Heart right ventricle (tissue), 16 donors: Measurements from ENCODE around the gene PCSK5. TPM values are rescaled to one million over a fixed set of nuclear protein-coding genes. Genes with fewer than 3 reads are reported as not detected.

Experiments used
- ATAC-seq, 8 donors: fragments of 200-7000 bp; cut with Tn5 transposase; one replicate each; pipeline ENCODE4 v1.9.1; 2020; ENCODE audit warnings: mild to moderate bottlenecking in 8 of 8, moderate library complexity in 8 of 8, moderate number of reproducible peaks in 1 of 8
- DNase-seq, 2 donors: peaks; one replicate each; pipeline ENCODE4 v3.0.0-alpha.2; 2020
- H3K27ac ChIP-seq, 10 donors: fragments of 200-600 bp; sonication (generic) in 2 of 10; one replicate each; pipeline versions ENCODE4 v1.5.0 to v1.8.0; 2020 to 2022; ENCODE audit warnings: mild to moderate bottlenecking in 3 of 10
- H3K27me3 ChIP-seq, 7 donors: fragments of 200-600 bp; one replicate each; pipeline ENCODE4 v1.8.0; 2021 to 2022; ENCODE audit warnings: mild to moderate bottlenecking in 2 of 7
- H3K36me3 ChIP-seq, 9 donors: fragments of 200-600 bp; sonication (generic) in 1 of 9; one replicate each; pipeline versions ENCODE4 v1.5.0 to v1.8.0; 2020 to 2022; ENCODE audit warnings: mild to moderate bottlenecking in 2 of 9
- H3K4me1 ChIP-seq, 9 donors: fragments of 200-600 bp; sonication (generic) in 1 of 9; one replicate each; pipeline versions ENCODE4 v1.5.0 to v1.8.0; 2020 to 2022; ENCODE audit warnings: mild to moderate bottlenecking in 4 of 9
- H3K4me3 ChIP-seq, 10 donors: fragments of 200-600 bp; sonication (generic) in 2 of 10; one replicate each; pipeline versions ENCODE4 v1.5.0 to v1.8.0; 2020 to 2022; ENCODE audit warnings: mild to moderate bottlenecking in 7 of 10, moderate library complexity in 2 of 10
- H3K9me3 ChIP-seq, 11 donors: fragments of 200-600 bp in 10 of 11; sonication (generic) in 2 of 11; one replicate each; pipeline versions ENCODE4 v1.5.0 to v1.8.0; 2013 to 2022; ENCODE audit warnings: mild to moderate bottlenecking in 2 of 11, control low read depth in 1 of 11, moderate library complexity in 1 of 11
- CTCF ChIP-seq, 9 donors: fragments of 200-600 bp; sonication (generic) in 2 of 9; IDR thresholded peaks; one replicate each; pipeline versions ENCODE4 v1.5.0 to v1.8.0; 2021 to 2022; ENCODE audit warnings: antibody characterized with exemption in 9 of 9, mild to moderate bottlenecking in 5 of 9, moderate library complexity in 1 of 9
- WGBS, 2 donors: extraction: QIAGEN DNeasy Blood & Tissue Kit; methylation state at CpG; one replicate each; pipeline ENCODE4 v1.1.7; 2013; ENCODE audit warnings: inconsistent platforms in 1 of 2; 5-methylcytosine and 5-hydroxymethylcytosine counted together
- intact Hi-C, 10 donors: fragments of 100-400 bp; cut with DNase I; formaldehyde crosslinking; loops; one replicate each; pipeline versions ENCODE4 v1.11.1 to v1.14.2; 2022
- polyA plus RNA-seq, 2 donors: library from polyadenylated mRNA; stranded (reverse); fragments of 200-250 nt; gene quantifications; one replicate each; pipeline ENCODE4 v1.2.3, GENCODE V29; 2013
- total RNA-seq, 10 donors: library from RNA; stranded (reverse); fragmentation: NEBNext Ultra II Directional in 3 of 10; extraction: Animal tissue kit (Norgen Biotek cat#: 25700) in 3 of 10; gene quantifications; one replicate each; pipeline versions ENCODE4 v1.2.1 to v1.2.4, GENCODE V29; 2021 to 2023
- donor health status: Arrhythmogenic right ventricular cardiomyopathy.
- donor health status: ischemic (EF 13 %, LVEDD 7.1; RV severe dilation, severe dysfunction).
- donor health status: healthy with polysubstance abuse.
- donor health status: DM: no; HTN: yes; CAD: no.
- donor health status: DM: no; HTN: no; CAD: no.
- donor health status: ischemic (EF 25% LVEDD 6.9; RV normal size, moderate dysfunction).
- donor health status: ischemic (EF 25% LVEDD 5.7; RV mildly dilated, moderate dysfunction).
- donor health status: healthy.
- donor health status: DM: yes; HTN: yes; CAD: no.
- donor health status: Ischemic cardiomyopathy.
- donor health status: ischemic (EF 35%, LVEDD 5.7; RV mildly dilated, moderate dysfunction).
- donor health status: nonischemic (EF 11% LVEDD 7.7; RV severe dilation, severe dysfunction).
- donor health status: DM: yes; HTN: yes; CAD: no.
- donor health status: PGD.
- donor health status: ischemic (EF 29% LVEDD 5.4; RV normal size, mild dysfunction).
- donor health status: nonischemic (EF 23%, LVEDD 6.1; RV moderate dilation, normal function).

Gene PCSK5
- total and polyA plus RNA-seq, 12 donors = 1.8 to 8.3 (median 5.7) TPM

- ATAC-seq = no peak
Measured at GRCh38 chr9:76200745-76201144, 310.3 kb downstream of the PCSK5 start.

GRCh38 chr9:76203373-76203772 lies 312.9 kb downstream of the PCSK5 start:
- H3K9me3 ChIP-seq = no peaks in the 10 kb centered on the region
- H3K36me3 ChIP-seq = no peaks in the 10 kb centered on the region
- no peak for ATAC-seq
- TF ChIP-seq CTCF (IDR thresholded peaks at IDR 0.05) = no peak
- H3K27ac ChIP-seq = no peak overlapping the region
- WGBS, 2 donors = 43 to 46% methylated on average over 3 of the region's 3 CpGs
- H3K4me3 ChIP-seq = no peak overlapping the region
- H3K4me1 ChIP-seq = no peaks in the 10 kb centered on the region
- no peak for DNase-seq
- H3K27me3 ChIP-seq = peaks cover 0 to 3% (median 0%) of the 10 kb centered on the region in 7 donors
- intact Hi-C loops = no loop called here

More at GRCh38 chr9:76200745-76201144, 310.3 kb downstream of the PCSK5 start:
- Histone ChIP-seq H3K36me3 (no peaks in the 10 kb centered on the region), H3K27me3 (no peaks in the 10 kb centered on the region), H3K4me1 (no peaks in the 10 kb centered on the region), H3K4me3 (no peak overlapping the region), H3K27ac (no peak overlapping the region), H3K9me3 (no peaks in the 10 kb centered on the region)
- TF ChIP-seq CTCF (IDR thresholded peaks at IDR 0.05) = no peak
- intact Hi-C loops = no loop called here
- no peak for DNase-seq
- WGBS, 2 donors = 71 to 74% methylated on average over 4 of the region's 4 CpGs

- Histone ChIP-seq H3K27me3 (peaks cover 0 to 6% (median 0%) of the 10 kb centered on the region in 7 donors), H3K27ac (no peak overlapping the region), H3K4me3 (no peak overlapping the region), H3K4me1 (no peaks in the 10 kb centered on the region), H3K9me3 (no peaks in the 10 kb centered on the region), H3K36me3 (no peaks in the 10 kb centered on the region)
- ATAC-seq (no peak), DNase-seq (no peak)
- intact Hi-C loops = no loop called here
- no peak for TF ChIP-seq CTCF (IDR thresholded peaks at IDR 0.05)
- 29 to 31% methylated on average over 1 of the region's 1 CpG for WGBS, 2 donors
Measured at GRCh38 chr9:76206821-76207220, 316.3 kb downstream of the PCSK5 start.

- DNase-seq (no peak), ATAC-seq (no peak)
- Histone ChIP-seq H3K9me3 (no peaks in the 10 kb centered on the region), H3K4me3 (no peak overlapping the region), H3K27me3 (peaks cover 0 to 49% (median 9%) of the 10 kb centered on the region in 7 donors), H3K36me3 (no peaks in the 10 kb centered on the region), H3K4me1 (peaks cover 0 to 18% (median 0%) of the 10 kb centered on the region in 9 donors), H3K27ac (no peak overlapping the region)
- no peak for TF ChIP-seq CTCF (IDR thresholded peaks at IDR 0.05)
- WGBS, 2 donors = 86 to 87% methylated on average over 3 of the region's 3 CpGs
- intact Hi-C loops = loop anchor here in 1 of 10 donors (10.0 kb wide), 1 partner anchor 91 kb away; no protein-coding TSS in a partner anchor
Measured at GRCh38 chr9:76213751-76214150, 323.3 kb downstream of the PCSK5 start.
